Measurements from ENCODE around the gene GALNTL6. TPM values are rescaled to one million over a fixed set of nuclear protein-coding genes. Genes with fewer than 3 reads are reported as not detected.

GALNTL6 gene
- total and polyA plus RNA-seq, 2 donors (not counting 3 experiments of a cell fraction or from before 2014, with no cell fraction given) = not detected

DNA sequence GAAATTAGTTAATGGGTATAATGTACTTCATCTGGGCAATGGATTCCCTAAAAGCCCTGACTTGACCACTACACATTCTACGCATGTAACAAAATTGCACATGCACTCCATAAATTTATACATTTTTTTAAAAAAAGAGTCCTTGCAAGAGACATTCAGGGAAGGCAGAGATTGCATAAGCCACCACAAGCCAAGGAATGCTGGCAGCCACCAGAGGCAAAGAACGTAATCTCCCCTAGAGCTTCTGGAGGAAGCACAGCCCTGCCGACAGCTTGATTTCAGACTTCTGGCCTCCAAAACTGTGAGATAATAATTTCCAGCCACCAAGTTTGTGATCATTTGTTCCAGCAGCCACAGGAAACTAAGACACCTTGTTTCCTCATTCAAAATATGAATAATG, 1169.8 kb downstream of the GALNTL6 start:
- Histone ChIP-seq H3K79me2 (ENCODE audit: control insufficient read depth, insufficient read depth, low read length) (no peaks in the 10 kb centered on the region), H3K4me1 (ENCODE audit: control insufficient read depth, extremely low read depth, insufficient read depth, low read length) (peaks cover 25% of the 10 kb centered on the region), H3K36me3 (ENCODE audit: control insufficient read depth in 2 of 2, extremely low read depth in 1 of 2, insufficient read depth in 2 of 2, low read length in 2 of 2) (no peaks in the 10 kb centered on the region), H3K9me3 (replicated peaks; ENCODE audit: control insufficient read depth, insufficient read depth, low read length) (peaks cover 1% of the 10 kb centered on the region), H3K4me3 (replicated peaks in 1 of 3; ENCODE audit: insufficient read depth in 1 of 3, low read depth in 1 of 3, low read length in 3 of 3) (no peak overlapping the region), H4K20me1 (replicated peaks; ENCODE audit: control insufficient read depth, extremely low read depth, insufficient read depth, low read length) (no peaks in the 10 kb centered on the region), H3K9ac (replicated peaks; ENCODE audit: extremely low read depth, insufficient read depth, low read length) (no peak overlapping the region), H3K9me1 (replicated peaks; ENCODE audit: control insufficient read depth, extremely low read depth, insufficient read depth, low read length) (no peaks in the 10 kb centered on the region), H2AFZ (ENCODE audit: low read depth, low read length) (no peak overlapping the region), H3K27ac (ENCODE audit: insufficient read depth, low read depth, low read length) (peak overlapping the region; percentile 82), H3K27me3 (ENCODE audit: control insufficient read depth in 2 of 2, insufficient read depth in 2 of 2, low read length in 2 of 2) (no peaks in the 10 kb centered on the region), H3K4me2 (ENCODE audit: insufficient read depth, low read length) (no peak overlapping the region)
- intact Hi-C loops (cut with micrococcal nuclease) = no loop called here
- POLR2A ChIA-PET = no interaction called here
- CTCF ChIA-PET = interaction anchor here (0.8 to 1.1 kb wide), 2 partner anchors 28 to 471 kb away, joined by 3 read pairs; no protein-coding TSS in a partner anchor
- TF ChIP-seq EZH2 (IDR thresholded peaks at IDR 0.05; ENCODE audit: borderline replicate concordance, low read depth, low read length, severe bottlenecking) (no peak), GATA2 (IDR thresholded peaks at IDR 0.05; ENCODE audit: insufficient read depth, insufficient read length, low read depth, low read length) (no peak), FOS (IDR thresholded peaks at IDR 0.05; ENCODE audit: borderline replicate concordance, insufficient read depth, low read length) (no peak), POLR2A (IDR thresholded peaks at IDR 0.05; ENCODE audit: low read depth, low read length) (no peak)
- TF ChIP-seq, protein P1, sequence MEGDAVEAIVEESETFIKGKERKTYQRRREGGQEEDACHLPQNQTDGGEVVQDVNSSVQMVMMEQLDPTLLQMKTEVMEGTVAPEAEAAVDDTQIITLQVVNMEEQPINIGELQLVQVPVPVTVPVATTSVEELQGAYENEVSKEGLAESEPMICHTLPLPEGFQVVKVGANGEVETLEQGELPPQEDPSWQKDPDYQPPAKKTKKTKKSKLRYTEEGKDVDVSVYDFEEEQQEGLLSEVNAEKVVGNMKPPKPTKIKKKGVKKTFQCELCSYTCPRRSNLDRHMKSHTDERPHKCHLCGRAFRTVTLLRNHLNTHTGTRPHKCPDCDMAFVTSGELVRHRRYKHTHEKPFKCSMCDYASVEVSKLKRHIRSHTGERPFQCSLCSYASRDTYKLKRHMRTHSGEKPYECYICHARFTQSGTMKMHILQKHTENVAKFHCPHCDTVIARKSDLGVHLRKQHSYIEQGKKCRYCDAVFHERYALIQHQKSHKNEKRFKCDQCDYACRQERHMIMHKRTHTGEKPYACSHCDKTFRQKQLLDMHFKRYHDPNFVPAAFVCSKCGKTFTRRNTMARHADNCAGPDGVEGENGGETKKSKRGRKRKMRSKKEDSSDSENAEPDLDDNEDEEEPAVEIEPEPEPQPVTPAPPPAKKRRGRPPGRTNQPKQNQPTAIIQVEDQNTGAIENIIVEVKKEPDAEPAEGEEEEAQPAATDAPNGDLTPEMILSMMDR (IDR thresholded peaks at IDR 0.05; ENCODE audit: extremely low read depth in 1 of 2, insufficient read depth in 1 of 2, low read depth in 1 of 2, low read length in 2 of 2) = no peak
- TF ChIP-seq, protein P2, sequence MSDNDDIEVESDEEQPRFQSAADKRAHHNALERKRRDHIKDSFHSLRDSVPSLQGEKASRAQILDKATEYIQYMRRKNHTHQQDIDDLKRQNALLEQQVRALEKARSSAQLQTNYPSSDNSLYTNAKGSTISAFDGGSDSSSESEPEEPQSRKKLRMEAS (IDR thresholded peaks at IDR 0.05; ENCODE audit: insufficient read depth, insufficient read length) = no peak
- FAIRE-seq = no peak
- dilution Hi-C loops (cut with MboI; ENCODE audit: extremely low pct_ligation_motif_present, low sequenced_read_pairs) = no loop called here
- no peak for DNase-seq (ENCODE audit: low read depth, low spot score)
- BruUV-seq (replicated peaks) = no TSS peak

Measured in endothelial cell of umbilical vein (primary cell).